HS-5 (cell line): Measurements from ENCODE around the gene CBX2.
"Not testable (repeated sequence)": the region's sequence is repeated elsewhere in the genome, so short reads cannot be mapped to it uniquely, and the experiment has no call there.

Source experiments
- DNase-seq: peaks from one replicate; pipeline ENCODE4 v3.0.0-alpha.2; 2012; ENCODE audit warnings: low read depth

Gene CBX2

GRCh38 chr17:79769570-79770506 lies 8.1 kb upstream of the CBX2 start:
- DNase-seq, result no peak

- no peak for DNase-seq
Measured at GRCh38 chr17:79771276-79771675, 6.7 kb upstream of the CBX2 start.

- DNase-seq, result not testable (repeated sequence)
Measured at GRCh38 chr17:79772726-79773125, 5.2 kb upstream of the CBX2 start.

GRCh38 chr17:79774561-79774975 lies 3.4 kb upstream of the CBX2 start:
- DNase-seq, result no peak

- DNase-seq, result no peak
Measured at GRCh38 chr17:79775632-79776031, 2.3 kb upstream of the CBX2 start.

GRCh38 chr17:79776376-79777119 lies 1.4 kb upstream of the CBX2 start:
- no peak for DNase-seq

- DNase-seq, result no peak
Measured at GRCh38 chr17:79777120-79777893, 641 bp upstream of the CBX2 start.

GRCh38 chr17:79778504-79779083 lies 646 bp downstream of the CBX2 start:
- no peak for DNase-seq

- DNase-seq, result no peak
Measured at GRCh38 chr17:79779084-79779529, 1.2 kb downstream of the CBX2 start.

GRCh38 chr17:79779661-79780365 lies 1.9 kb downstream of the CBX2 start:
- no peak for DNase-seq

GRCh38 chr17:79781012-79781650 lies 3.2 kb downstream of the CBX2 start:
- DNase-seq, result no peak

- no peak for DNase-seq
Measured at GRCh38 chr17:79781736-79782575, 4.0 kb downstream of the CBX2 start.

GRCh38 chr17:79783891-79784290 lies 5.9 kb downstream of the CBX2 start:
- no peak for DNase-seq

- DNase-seq, result no peak
Measured at GRCh38 chr17:79784353-79785016, 6.5 kb downstream of the CBX2 start.

GRCh38 chr17:79785017-79785899 lies 7.3 kb downstream of the CBX2 start:
- DNase-seq, result no peak

GRCh38 chr17:79785900-79786810 lies 8.2 kb downstream of the CBX2 start:
- DNase-seq, result no peak
